Stimulated activated CD8-positive, alpha-beta memory T cell treated with anti-CD3 and anti-CD28 coated beads, Interleukin-15, amount 100 ng/mL, for 48 hours (primary cell): ENCODE data around the gene KLK1.

ENCODE experiments used
- DNase-seq, 2 donors: peaks; one replicate each; pipeline ENCODE4 v3.0.0-alpha.2; 2020; ENCODE audit warnings: low read depth in 2 of 2

Gene KLK1

DNA sequence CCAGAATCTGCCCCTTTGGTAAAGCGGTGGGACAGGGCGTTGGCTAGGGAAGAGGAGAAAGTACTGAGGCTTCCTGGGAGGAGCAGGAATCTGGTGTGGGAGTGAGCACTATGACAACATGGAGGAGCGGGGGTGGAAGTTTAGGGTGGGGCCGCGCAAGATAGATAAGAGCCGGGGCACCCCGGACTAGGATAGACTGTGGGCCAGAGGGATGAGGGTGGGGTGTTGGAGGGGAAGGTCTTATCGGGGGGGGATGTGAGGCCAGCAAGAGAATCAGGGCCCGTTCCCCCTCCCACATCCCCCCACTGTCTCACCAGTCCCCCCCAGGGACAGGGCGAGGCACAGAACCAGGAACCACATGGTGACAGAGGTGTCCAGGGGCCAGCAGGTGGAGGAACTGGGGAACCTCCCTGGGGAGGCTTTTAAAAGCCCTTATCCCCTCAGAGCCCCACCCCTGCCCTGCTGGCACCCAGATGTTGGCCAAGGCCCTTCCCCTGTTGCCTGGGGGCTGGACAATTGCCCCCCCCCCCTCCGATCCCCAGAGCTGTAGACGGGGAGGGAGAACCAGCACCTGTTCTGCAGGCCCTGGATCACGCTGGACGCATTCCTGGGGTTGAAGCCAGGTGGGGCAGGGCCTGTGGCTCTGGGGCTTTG is at the start of gene KLK1:
Gene KLK1, minus strand, starts transcription at position 399 of the 654 bp plus-strand sequence. Its CDS starts 39 bp downstream, at position 360.
- DNase-seq, result no peak

DNA sequence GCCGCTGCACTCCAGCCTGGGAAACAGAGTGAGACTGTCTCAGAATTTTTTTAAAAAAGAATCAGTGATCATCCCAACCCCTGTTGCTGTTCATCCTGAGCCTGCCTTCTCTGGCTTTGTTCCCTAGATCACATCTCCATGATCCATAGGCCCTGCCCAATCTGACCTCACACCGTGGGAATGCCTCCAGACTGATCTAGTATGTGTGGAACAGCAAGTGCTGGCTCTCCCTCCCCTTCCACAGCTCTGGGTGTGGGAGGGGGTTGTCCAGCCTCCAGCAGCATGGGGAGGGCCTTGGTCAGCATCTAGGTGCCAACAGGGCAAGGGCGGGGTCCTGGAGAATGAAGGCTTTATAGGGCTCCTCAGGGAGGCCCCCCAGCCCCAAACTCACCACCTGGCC is 49.5 kb upstream of the KLK1 start, which contains the start of gene KLK2:
Gene KLK2, plus strand, starts transcription at position 384 of the 400 bp plus-strand sequence. CDS start 35 bp downstream, outside the sequence.
- DNase-seq, result no peak

DNA sequence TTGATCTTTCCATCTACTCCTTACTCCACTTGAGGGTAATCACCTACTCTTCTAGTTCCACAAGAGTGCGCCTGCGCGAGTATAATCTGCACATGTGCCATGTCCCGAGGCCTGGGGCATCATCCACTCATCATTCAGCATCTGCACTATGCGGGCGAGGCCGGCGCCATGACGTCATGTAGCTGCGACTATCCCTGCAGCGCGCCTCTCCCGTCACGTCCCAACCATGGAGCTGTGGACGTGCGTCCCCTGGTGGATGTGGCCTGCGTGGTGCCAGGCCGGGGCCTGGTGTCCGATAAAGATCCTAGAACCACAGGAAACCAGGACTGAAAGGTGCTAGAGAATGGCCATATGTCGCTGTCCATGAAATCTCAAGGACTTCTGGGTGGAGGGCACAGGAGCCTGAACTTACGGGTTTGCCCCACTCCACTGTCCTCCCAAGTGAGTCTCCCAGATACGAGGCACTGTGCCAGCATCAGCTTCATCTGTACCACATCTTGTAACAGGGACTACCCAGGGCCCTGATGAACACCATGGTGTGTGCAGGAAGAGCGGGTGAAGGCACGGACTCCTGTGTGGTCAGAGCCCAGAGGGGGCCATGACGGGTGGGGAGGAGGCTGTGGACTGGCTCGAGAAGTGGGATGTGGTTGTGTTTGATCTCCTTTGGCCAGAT is 47.0 kb upstream of the KLK1 start:
- DNase-seq, result peak; percentile 1 to 15

DNA sequence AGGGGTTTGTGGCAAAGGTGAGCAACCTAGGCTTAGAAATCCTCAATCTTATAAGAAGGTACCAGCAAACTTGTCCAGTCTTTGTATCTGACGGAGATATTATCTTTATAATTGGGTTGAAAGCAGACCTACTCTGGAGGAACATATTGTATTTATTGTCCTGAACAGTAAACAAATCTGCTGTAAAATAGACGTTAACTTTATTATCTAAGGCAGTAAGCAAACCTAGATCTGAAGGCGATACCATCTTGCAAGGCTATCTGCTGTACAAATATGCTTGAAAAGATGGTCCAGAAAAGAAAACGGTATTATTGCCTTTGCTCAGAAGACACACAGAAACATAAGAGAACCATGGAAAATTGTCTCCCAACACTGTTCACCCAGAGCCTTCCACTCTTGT is 45.9 kb upstream of the KLK1 start:
- no peak for DNase-seq

DNA sequence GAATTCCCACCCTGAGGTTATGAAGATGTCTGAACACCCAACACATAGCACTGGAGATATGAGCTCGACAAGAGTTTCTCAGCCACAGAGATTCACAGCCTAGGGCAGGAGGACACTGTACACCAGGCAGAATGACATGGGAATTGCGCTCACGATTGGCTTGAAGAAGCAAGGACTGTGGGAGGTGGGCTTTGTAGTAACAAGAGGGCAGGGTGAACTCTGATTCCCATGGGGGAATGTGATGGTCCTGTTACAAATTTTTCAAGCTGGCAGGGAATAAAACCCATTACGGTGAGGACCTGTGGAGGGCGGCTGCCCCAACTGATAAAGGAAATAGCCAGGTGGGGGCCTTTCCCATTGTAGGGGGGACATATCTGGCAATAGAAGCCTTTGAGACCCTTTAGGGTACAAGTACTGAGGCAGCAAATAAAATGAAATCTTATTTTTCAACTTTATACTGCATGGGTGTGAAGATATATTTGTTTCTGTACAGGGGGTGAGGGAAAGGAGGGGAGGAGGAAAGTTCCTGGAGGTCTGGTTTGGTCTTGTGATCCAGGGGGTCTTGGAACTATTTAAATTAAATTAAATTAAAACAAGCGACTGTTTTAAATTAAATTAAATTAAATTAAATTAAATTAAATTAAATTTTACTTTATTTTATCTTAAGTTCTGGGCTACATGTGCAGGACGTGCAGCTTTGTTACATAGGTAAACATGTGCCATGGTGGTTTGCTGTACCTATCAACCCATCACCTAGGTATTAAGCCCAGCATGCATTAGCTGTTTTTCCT is 38.1 kb upstream of the KLK1 start:
- DNase-seq, result no peak

DNA sequence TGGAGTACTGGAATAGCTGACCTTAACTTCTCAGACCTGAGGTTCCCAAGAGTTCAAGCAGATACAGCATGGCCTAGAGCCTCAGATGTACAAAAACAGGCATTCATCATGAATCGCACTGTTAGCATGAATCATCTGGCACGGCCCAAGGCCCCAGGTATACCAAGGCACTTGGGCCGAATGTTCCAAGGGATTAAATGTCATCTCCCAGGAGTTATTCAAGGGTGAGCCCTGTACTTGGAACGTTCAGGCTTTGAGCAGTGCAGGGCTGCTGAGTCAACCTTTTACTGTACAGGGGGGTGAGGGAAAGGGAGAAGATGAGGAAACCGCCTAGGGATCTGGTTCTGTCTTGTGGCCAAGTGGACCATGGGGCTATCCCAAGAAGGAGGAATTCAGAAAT is 37.4 kb upstream of the KLK1 start:
- DNase-seq, result no peak

DNA sequence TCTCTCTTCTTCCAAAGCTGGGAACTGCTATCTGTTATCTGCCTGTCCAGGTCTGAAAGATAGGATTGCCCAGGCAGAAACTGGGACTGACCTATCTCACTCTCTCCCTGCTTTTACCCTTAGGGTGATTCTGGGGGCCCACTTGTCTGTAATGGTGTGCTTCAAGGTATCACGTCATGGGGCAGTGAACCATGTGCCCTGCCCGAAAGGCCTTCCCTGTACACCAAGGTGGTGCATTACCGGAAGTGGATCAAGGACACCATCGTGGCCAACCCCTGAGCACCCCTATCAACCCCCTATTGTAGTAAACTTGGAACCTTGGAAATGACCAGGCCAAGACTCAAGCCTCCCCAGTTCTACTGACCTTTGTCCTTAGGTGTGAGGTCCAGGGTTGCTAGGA is 36.3 kb upstream of the KLK1 start:
- DNase-seq, result no peak

DNA sequence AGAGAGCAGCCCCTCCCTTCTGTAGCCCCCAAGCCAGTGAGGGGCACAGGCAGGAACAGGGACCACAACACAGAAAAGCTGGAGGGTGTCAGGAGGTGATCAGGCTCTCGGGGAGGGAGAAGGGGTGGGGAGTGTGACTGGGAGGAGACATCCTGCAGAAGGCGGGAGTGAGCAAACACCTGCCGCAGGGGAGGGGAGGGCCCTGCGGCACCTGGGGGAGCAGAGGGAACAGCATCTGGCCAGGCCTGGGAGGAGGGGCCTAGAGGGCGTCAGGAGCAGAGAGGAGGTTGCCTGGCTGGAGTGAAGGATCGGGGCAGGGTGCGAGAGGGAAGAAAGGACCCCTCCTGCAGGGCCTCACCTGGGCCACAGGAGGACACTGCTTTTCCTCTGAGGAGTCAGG is 35.3 kb upstream of the KLK1 start:
- no peak for DNase-seq

DNA sequence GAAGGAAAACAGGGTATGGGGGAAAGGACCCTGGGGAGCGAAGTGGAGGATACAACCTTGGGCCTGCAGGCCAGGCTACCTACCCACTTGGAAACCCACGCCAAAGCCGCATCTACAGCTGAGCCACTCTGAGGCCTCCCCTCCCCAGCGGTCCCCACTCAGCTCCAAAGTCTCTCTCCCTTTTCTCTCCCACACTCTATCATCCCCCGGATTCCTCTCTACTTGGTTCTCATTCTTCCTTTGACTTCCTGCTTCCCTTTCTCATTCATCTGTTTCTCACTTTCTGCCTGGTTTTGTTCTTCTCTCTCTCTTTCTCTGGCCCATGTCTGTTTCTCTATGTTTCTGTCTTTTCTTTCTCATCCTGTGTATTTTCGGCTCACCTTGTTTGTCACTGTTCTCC is 33.8 kb upstream of the KLK1 start:
- no peak for DNase-seq

DNA sequence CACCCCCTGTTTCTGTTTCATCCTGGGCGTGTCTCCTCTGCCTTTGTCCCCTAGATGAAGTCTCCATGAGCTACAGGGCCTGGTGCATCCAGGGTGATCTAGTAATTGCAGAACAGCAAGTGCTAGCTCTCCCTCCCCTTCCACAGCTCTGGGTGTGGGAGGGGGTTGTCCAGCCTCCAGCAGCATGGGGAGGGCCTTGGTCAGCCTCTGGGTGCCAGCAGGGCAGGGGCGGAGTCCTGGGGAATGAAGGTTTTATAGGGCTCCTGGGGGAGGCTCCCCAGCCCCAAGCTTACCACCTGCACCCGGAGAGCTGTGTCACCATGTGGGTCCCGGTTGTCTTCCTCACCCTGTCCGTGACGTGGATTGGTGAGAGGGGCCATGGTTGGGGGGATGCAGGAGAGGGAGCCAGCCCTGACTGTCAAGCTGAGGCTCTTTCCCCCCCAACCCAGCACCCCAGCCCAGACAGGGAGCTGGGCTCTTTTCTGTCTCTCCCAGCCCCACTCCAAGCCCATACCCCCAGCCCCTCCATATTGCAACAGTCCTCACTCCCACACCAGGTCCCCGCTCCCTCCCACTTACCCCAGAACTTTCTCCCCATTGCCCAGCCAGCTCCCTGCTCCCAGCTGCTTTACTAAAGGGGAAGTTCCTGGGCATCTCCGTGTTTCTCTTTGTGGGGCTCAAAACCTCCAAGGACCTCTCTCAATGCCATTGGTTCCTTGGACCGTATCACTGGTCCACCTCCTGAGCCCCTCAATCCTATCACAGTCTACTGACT is 31.2 kb upstream of the KLK1 start, which contains the start of gene KLK3:
Gene KLK3, plus strand, starts transcription at position 280 of the 775 bp plus-strand sequence. Its CDS starts 41 bp downstream, at position 321.
- no peak for DNase-seq

DNA sequence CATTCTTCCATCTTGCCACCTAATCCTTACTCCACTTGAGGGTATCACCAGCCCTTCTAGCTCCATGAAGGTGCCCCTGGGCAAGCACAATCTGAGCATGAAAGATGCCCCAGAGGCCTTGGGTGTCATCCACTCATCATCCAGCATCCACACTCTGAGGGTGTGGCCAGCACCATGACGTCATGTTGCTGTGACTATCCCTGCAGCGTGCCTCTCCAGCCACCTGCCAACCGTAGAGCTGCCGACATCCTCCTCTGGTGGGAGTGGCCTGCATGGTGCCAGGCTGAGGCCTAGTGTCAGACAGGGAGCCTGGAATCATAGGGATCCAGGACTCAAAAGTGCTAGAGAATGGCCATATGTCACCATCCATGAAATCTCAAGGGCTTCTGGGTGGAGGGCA is 28.0 kb upstream of the KLK1 start:
- DNase-seq, result no peak

DNA sequence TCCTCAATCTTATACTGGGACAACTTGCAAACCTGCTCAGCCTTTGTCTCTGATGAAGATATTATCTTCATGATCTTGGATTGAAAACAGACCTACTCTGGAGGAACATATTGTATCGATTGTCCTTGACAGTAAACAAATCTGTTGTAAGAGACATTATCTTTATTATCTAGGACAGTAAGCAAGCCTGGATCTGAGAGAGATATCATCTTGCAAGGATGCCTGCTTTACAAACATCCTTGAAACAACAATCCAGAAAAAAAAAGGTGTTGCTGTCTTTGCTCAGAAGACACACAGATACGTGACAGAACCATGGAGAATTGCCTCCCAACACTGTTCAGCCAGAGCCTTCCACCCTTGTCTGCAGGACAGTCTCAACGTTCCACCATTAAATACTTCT is 27.2 kb upstream of the KLK1 start:
- no peak for DNase-seq

DNA sequence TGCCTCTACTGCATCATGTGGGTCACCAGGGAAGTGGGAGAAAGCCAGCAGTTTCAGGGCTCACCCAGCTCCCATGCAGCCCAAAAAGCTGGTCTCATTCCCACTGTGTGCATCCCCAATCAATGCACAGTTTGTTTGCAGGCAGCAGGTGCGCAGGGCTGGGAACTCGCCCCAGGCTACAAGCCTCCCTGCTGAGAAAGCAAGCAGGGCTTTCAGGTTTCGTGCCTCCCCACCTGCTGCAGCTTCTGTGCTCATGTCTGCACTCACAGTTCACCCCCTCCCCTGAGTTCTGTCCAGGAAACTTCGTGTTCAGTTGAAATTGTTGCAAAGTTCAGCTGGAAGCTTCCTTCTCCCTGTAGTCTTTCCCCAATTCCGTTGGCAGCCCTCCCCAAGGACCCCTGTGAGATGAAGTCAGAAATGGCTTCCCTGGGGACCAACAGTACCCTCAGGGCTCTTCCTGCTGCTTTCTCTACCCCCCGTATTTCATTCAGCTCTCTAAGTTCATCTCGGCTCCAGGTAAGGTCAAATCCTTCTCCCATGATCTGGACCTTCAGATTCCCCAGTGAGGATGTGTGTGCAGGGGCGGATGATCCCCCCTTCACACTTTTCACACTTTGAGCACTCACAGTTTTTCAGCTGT is 20.8 kb upstream of the KLK1 start:
- DNase-seq, result no peak

DNA sequence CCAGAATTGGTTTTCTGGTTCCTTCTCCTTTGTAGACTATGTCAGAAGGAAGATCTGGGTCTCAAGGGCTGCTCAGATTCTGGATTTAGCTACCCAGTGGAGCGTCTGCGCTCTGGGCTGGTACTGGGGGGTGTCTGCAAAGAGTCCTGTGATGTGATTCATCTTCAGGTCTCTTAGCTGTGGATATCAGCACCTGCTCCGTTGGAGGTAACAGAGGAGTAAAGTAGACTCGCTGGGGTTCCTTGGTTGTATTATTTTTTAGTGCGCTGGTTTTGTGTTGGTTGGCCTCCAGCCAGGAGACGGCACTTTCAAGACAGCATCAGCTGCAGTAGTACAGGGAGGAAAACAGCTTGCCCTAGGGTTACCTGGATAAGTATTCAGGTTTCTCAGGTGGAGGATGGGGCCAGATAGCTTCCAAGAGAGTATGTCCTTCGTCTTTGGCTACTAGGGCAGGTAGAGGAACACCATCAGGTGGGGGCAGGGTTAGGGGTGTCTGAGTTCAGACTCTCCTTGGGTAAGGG is 20.2 kb upstream of the KLK1 start:
- no peak for DNase-seq

DNA sequence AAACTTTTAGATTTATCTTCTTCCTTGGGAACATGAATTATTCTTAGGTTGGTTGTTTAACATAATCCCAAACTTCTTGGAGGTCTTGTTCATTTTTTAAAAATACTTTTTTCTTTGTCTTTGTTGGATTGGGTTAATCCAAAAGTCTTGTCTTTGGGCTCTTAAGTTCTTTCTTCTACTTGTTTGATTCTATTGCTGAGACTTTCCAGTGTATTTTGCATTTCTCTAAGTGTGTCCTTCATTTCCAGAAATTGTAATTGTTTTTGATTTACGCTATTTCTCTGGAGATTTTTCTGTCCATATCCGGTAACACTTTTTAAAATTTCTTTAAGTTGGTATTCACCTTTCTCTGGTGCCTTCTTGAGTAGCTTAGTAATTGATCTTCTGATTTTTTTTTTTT is 19.6 kb upstream of the KLK1 start:
- DNase-seq, result no peak

DNA sequence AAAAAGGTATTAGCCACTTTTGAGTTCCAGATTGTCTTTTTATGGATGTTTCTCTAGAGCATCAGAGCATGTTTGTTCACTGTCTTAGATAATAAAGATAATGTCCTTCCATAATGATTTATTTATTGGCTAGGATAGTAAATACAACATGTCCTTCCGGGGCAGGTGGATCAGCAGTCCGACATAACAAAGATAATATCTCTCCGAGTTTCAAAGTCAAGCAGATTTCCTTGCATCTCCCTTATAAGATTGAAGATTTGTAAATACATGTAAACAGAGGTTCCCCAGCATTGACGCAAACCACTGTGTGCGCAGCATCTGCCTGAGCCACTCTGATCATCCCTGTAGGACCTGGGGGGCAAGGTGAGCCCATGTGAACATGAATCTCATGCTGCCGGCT is 18.5 kb upstream of the KLK1 start:
- no peak for DNase-seq

DNA sequence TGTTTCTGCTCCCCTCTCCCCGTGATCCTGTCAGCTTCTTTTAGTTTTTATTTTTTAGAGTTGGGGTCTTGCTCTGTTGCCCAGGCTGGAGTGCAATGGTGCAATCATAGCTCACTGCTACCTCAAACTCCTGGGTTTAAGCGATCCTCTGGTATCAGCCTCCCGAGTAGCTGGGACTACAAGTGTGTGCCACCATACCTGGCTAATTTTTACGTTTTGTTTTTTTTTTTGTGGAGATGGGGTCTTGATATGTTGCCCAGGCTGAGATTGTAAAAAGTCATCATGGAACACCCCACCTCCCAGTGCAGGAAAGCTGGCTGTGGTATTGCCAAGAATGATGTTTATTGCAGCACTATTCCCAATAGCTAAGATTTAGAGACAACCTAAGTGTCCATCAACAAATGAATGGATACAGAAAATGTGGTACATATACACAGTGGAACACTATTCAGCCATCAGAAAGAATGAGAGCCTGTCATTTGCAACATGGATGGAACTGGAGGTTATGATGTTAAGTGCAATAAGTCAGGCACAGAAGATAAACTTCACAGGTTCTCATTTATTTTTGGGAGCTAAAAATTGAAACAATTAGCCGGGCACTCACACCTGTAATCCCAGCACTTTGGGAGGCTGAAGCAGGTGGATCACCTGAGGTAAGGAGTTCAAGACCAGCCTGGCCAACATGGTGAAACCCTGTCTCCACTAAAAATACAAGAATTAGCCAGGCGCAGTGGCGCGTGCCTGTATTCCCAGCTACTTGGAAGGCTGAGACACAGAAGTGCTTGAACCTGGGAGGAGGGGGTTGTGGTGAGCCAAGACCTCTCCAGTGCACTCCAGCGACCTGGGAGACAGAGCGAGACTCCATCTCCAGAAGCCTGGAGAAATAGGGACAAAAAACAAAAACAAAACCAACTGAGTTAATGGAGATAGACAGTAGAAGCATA is 16.4 kb upstream of the KLK1 start:
- no peak for DNase-seq

DNA sequence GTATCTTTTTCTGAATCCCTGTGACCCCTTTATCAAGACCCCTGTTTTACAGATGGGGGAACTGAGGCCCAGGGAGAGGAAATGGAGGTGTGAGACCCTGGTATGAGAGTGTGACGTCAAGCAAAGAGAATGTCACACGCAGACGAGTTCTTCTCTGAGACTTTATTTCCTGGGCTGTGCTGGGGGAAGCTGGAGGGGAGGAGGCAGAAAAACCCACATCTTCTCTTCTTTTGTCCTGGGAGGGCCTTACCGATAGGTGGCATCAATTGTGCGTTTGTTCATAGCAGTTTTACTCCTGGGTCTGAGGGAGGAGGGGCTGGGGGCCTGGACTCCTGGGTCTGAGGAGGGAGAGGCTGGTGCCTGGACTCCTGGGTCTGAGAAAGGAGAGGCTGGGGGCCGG is 14.7 kb upstream of the KLK1 start:
- no peak for DNase-seq

DNA sequence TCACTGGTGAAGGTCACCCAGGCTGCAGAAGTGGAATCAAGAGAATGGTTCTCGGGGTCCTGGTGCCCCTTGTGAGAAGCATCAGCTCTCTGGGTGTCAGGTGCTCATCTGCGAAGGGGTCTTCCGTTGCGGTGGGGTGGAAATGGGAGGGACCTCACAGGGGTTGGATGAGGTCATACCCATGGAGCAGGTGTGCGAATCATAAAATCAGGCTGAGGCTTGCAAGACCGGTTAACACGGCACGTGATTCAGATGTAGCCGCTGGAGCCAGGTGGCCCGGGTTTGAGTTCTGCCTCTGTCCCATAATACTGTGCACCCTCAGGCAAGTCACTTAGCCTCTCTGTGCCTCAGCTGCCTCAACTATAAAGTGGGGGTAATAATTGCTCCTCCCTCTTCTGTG is 13.7 kb upstream of the KLK1 start:
- DNase-seq, result no peak
